ENCODE measurements around the gene FEN1. TPM values are rescaled to one million over a fixed set of nuclear protein-coding genes. Genes with fewer than 3 reads are reported as not detected.

The FEN1 gene
- total RNA-seq, 1 donor from 2014 or later = 9.6 TPM

- H3K36me3 ChIP-seq = no peaks in the 10 kb centered on the region
- DNase-seq (ENCODE audit: extremely low spot score in 2 of 2) = no peak
- H3K27ac ChIP-seq = no peak overlapping the region
- TF ChIP-seq CTCF (IDR thresholded peaks at IDR 0.05) (no peak), POLR2A (IDR thresholded peaks at IDR 0.05) (no peak), POLR2AphosphoS5 (IDR thresholded peaks at IDR 0.05; ENCODE audit: insufficient read depth in 1 of 2, low read depth in 1 of 2) (no peak)
- intact Hi-C loops (cut with DNase I) = no loop called here
- no peaks in the 10 kb centered on the region for H3K27me3 ChIP-seq
- H3K4me3 ChIP-seq = no peak overlapping the region
- no peaks in the 10 kb centered on the region for H3K4me1 ChIP-seq
- no peaks in the 10 kb centered on the region for H3K9me3 ChIP-seq
Observed at GRCh38 chr11:61771195-61771894, 21.4 kb upstream of the FEN1 start.

GRCh38 chr11:61771985-61772455 lies 20.7 kb upstream of the FEN1 start:
- intact Hi-C loops (cut with DNase I) = no loop called here
- Histone ChIP-seq H3K27ac (no peak overlapping the region), H3K36me3 (no peaks in the 10 kb centered on the region), H3K4me1 (peaks cover 2% of the 10 kb centered on the region), H3K27me3 (no peaks in the 10 kb centered on the region), H3K4me3 (no peak overlapping the region), H3K9me3 (no peaks in the 10 kb centered on the region)
- TF ChIP-seq CTCF (IDR thresholded peaks at IDR 0.05) (no peak), POLR2AphosphoS5 (IDR thresholded peaks at IDR 0.05; ENCODE audit: insufficient read depth in 1 of 2, low read depth in 1 of 2) (no peak), POLR2A (IDR thresholded peaks at IDR 0.05) (no peak)
- DNase-seq (ENCODE audit: extremely low spot score in 2 of 2) = no peak

GRCh38 chr11:61773356-61773755 lies 19.4 kb upstream of the FEN1 start:
- TF ChIP-seq POLR2AphosphoS5 (IDR thresholded peaks at IDR 0.05; ENCODE audit: insufficient read depth in 1 of 2, low read depth in 1 of 2) (no peak), CTCF (IDR thresholded peaks at IDR 0.05) (no peak), POLR2A (IDR thresholded peaks at IDR 0.05) (no peak)

GRCh38 chr11:61773809-61774208 lies 18.9 kb upstream of the FEN1 start:
- Histone ChIP-seq H3K36me3 (no peaks in the 10 kb centered on the region), H3K4me3 (no peak overlapping the region), H3K4me1 (peaks cover 10% of the 10 kb centered on the region), H3K27me3 (no peaks in the 10 kb centered on the region), H3K27ac (no peak overlapping the region), H3K9me3 (no peaks in the 10 kb centered on the region)
- no peak for DNase-seq (ENCODE audit: extremely low spot score in 2 of 2)
- intact Hi-C loops (cut with DNase I) = no loop called here
- TF ChIP-seq CTCF (IDR thresholded peaks at IDR 0.05) = no peak
- TF ChIP-seq POLR2A (IDR thresholded peaks at IDR 0.05) = no peak
- no peak for TF ChIP-seq POLR2AphosphoS5 (IDR thresholded peaks at IDR 0.05; ENCODE audit: insufficient read depth in 1 of 2, low read depth in 1 of 2)

More at GRCh38 chr11:61773356-61773755, 19.4 kb upstream of the FEN1 start:
- Histone ChIP-seq H3K27ac (no peak overlapping the region), H3K4me1 (peaks cover 10% of the 10 kb centered on the region), H3K36me3 (no peaks in the 10 kb centered on the region), H3K27me3 (no peaks in the 10 kb centered on the region), H3K9me3 (no peaks in the 10 kb centered on the region), H3K4me3 (no peak overlapping the region)
- intact Hi-C loops (cut with DNase I) = no loop called here
- DNase-seq (ENCODE audit: extremely low spot score in 2 of 2) = no peak

GRCh38 chr11:61774411-61774810 lies 18.3 kb upstream of the FEN1 start:
- peaks cover 10% of the 10 kb centered on the region for H3K4me1 ChIP-seq
- no peaks in the 10 kb centered on the region for H3K27me3 ChIP-seq
- TF ChIP-seq CTCF (IDR thresholded peaks at IDR 0.05) (no peak), POLR2A (IDR thresholded peaks at IDR 0.05) (no peak), POLR2AphosphoS5 (IDR thresholded peaks at IDR 0.05; ENCODE audit: insufficient read depth in 1 of 2, low read depth in 1 of 2) (no peak)
- no peak overlapping the region for H3K27ac ChIP-seq
- intact Hi-C loops (cut with DNase I) = no loop called here
- H3K36me3 ChIP-seq = no peaks in the 10 kb centered on the region
- no peak overlapping the region for H3K4me3 ChIP-seq
- no peak for DNase-seq (ENCODE audit: extremely low spot score in 2 of 2)
- H3K9me3 ChIP-seq = no peaks in the 10 kb centered on the region

All from vagina (tissue), 2 donors.